HepG2 (cell line): Measurements from ENCODE around the gene TMEM184B. TPM values are rescaled to one million over a fixed set of nuclear protein-coding genes. Genes with fewer than 3 reads are reported as not detected.

ENCODE experiments used
- CBFB ChIP-seq: sonication (generic); formaldehyde crosslinking; IDR thresholded peaks from 2 replicates; pipeline ENCODE4 v1.4.0; 2020; ENCODE audit warnings: missing genetic modification reagents
- ISL2 ChIP-seq: sonication (generic); formaldehyde crosslinking; IDR thresholded peaks from 2 replicates; pipeline ENCODE4 v1.5.0; 2020; ENCODE audit warnings: missing genetic modification reagents
- MAFG ChIP-seq: sonication (generic); formaldehyde crosslinking; IDR thresholded peaks from 2 replicates; pipeline ENCODE4 v1.5.1; 2020; ENCODE audit warnings: mild to moderate bottlenecking, missing genetic modification reagents
- MATR3 ChIP-seq: sonication (generic); formaldehyde crosslinking; IDR thresholded peaks from 2 replicates; pipeline ENCODE4 v1.4.0; 2020; ENCODE audit warnings: missing genetic modification reagents
- MAZ ChIP-seq, 2 experiments: sonication (generic) in 1 of 2; formaldehyde crosslinking in 1 of 2; IDR thresholded peaks; 2 replicates each; pipeline versions ENCODE4 v1.5.0 to v1.6.1; 2012 to 2020; ENCODE audit warnings: low read depth in 2 of 2, mild to moderate bottlenecking in 2 of 2, borderline replicate concordance in 1 of 2, improper control_type of control experiment in 1 of 2, low read length in 1 of 2, missing genetic modification reagents in 1 of 2, moderate library complexity in 1 of 2
- MED1 ChIP-seq: sonication (generic); formaldehyde crosslinking; IDR thresholded peaks from 2 replicates; pipeline ENCODE4 v1.4.0; 2020; ENCODE audit warnings: missing genetic modification reagents
- MEIS1 ChIP-seq: sonication (generic); formaldehyde crosslinking; IDR thresholded peaks from 2 replicates; pipeline ENCODE4 v1.9.0; 2021; ENCODE audit warnings: mild to moderate bottlenecking, missing genetic modification reagents, moderate library complexity, borderline replicate concordance
- MXD4 ChIP-seq: IDR thresholded peaks from 2 replicates; pipeline ENCODE4 v1.6.1; 2016; ENCODE audit warnings: mild to moderate bottlenecking, missing biosample characterization, missing genetic modification reagents
- NR2F6 ChIP-seq, 2 experiments: IDR thresholded peaks; 2 replicates each; pipeline ENCODE4 v1.6.1; 2016; ENCODE audit warnings: antibody characterized with exemption in 1 of 2, mild to moderate bottlenecking in 1 of 2
- ONECUT2 ChIP-seq: sonication (generic); formaldehyde crosslinking; IDR thresholded peaks from 2 replicates; pipeline ENCODE4 v1.4.0; 2020; ENCODE audit warnings: missing genetic modification reagents
- PHF21A ChIP-seq: sonication (generic); formaldehyde crosslinking; IDR thresholded peaks from 2 replicates; pipeline ENCODE4 v1.5.0; 2020; ENCODE audit warnings: mild to moderate bottlenecking, missing genetic modification reagents
- PLRG1 ChIP-seq: fragments of 450-650 bp; conservative IDR thresholded peaks from 2 replicates; pipeline ENCODE4 v1.6.1; 2016
- SRSF4 ChIP-seq: fragments of 200-400 bp; formaldehyde crosslinking; IDR thresholded peaks from one replicate; pipeline ENCODE4 v1.6.1; 2018; ENCODE audit warnings: mild to moderate bottlenecking, low read depth, low read length, moderate library complexity; ENCODE audit not compliant: poor library complexity, severe bottlenecking
- SRSF9 ChIP-seq: fragments of 200-400 bp; formaldehyde crosslinking; IDR thresholded peaks from 2 replicates; pipeline ENCODE4 v1.6.1; 2018; ENCODE audit warnings: borderline replicate concordance, mild to moderate bottlenecking, low read depth, low read length; ENCODE audit not compliant: insufficient read depth, poor library complexity, severe bottlenecking
- ZNF335 ChIP-seq: sonication (generic); formaldehyde crosslinking; IDR thresholded peaks from 2 replicates; pipeline ENCODE4 v1.4.0; 2020; ENCODE audit warnings: missing genetic modification reagents
- ZNF891 ChIP-seq: sonication (generic); formaldehyde crosslinking; IDR thresholded peaks from 2 replicates; pipeline ENCODE4 v1.5.0; 2020; ENCODE audit warnings: mild to moderate bottlenecking, missing genetic modification reagents
- polyA plus RNA-seq, 8 experiments: library from polyadenylated mRNA; depleted of rRNA in 3 of 8; stranded (reverse) in 7 of 8; unstranded in 1 of 8; fragments of >200 nt; fragmentation: Illumina TruSeq in 4 of 8; extraction: Trizol in 4 of 8; gene quantifications; 2 replicates each; pipeline versions ENCODE4 v1.2.1 to v1.2.3, GENCODE V29; 2011 to 2016; ENCODE audit warnings: low read depth in 4 of 8, missing spikeins in 1 of 8, mixed read lengths in 1 of 8; ENCODE audit not compliant: insufficient read depth in 1 of 8
- total RNA-seq, 5 experiments: library from RNA; depleted of rRNA; stranded (reverse); fragments of >200 nt; fragmentation: Illumina TruSeq; extraction: Trizol; gene quantifications; 2 replicates each; pipeline ENCODE4 v1.2.3, GENCODE V29; 2016; ENCODE audit warnings: low read depth in 1 of 5
- TF ChIP-seq, protein P1 (sequence below): sonication (generic); formaldehyde crosslinking; conservative IDR thresholded peaks from 2 replicates; pipeline ENCODE4 v1.8.0; 2022; ENCODE audit warnings: missing genetic modification reagents
- TF ChIP-seq, protein P2 (sequence below): IDR thresholded peaks from 2 replicates; pipeline ENCODE4 v1.6.1; 2012; ENCODE audit warnings: inconsistent platforms
- TF ChIP-seq, protein P3 (sequence below): sonication (generic); formaldehyde crosslinking; IDR thresholded peaks from 2 replicates; pipeline ENCODE4 v1.5.0; 2020; ENCODE audit warnings: mild to moderate bottlenecking, missing genetic modification reagents, borderline replicate concordance
- TF ChIP-seq, protein P4 (sequence below): sonication (generic); formaldehyde crosslinking; IDR thresholded peaks from 2 replicates; pipeline ENCODE4 v1.5.0; 2020; ENCODE audit warnings: missing genetic modification reagents
- TF ChIP-seq, protein P5 (sequence below): sonication (generic); formaldehyde crosslinking; IDR thresholded peaks from 2 replicates; pipeline ENCODE4 v1.4.0; 2020; ENCODE audit warnings: missing genetic modification reagents

TMEM184B gene
- total and polyA plus RNA-seq, 2 of the 13 experiments (the other 11 are each of a cell fraction or from before 2014, with no cell fraction given) = 15.9 to 16.0 TPM

DNA sequence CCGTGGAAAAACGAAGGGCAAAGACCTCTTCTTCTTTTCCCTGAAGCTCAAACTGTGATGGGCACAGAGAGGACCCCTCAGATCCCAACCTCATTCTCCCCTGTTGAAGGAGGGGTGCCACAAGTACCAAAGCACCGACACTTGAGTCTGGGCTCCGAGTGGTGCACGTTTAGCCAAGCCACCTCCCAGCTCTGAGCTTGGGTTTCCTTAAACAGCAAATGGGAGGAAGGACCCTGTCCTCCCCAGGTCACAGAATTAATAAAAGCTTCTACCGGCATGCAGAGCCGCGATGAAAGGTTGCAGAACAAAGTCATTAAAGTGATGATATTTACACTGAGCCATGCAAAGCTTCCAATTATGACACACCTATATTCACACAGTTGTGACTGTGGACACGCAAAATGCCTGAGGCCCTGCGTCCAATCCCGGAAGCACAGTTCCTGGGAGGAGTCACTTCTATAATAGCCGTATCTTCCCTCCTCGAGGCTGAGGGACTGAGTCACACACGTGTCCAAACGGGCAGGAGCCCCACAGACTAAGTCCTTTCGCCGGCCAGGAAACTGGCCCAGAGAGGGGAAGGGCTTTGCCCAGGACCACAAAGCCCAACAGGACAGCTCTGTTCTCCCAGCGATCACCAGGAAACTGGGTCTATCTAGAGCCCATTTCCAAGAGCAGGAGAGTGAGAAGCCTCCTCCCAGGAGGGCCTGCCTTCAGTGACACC is 45.3 kb upstream of the TMEM184B start (continued):
- TF ChIP-seq CBFB (CRISPR knock-in tag) = no peak
- no peak for TF ChIP-seq MXD4
- TF ChIP-seq MED1 (CRISPR knock-in tag) = peak; percentile 53
- TF ChIP-seq PHF21A (CRISPR knock-in tag) = no peak
- no peak for TF ChIP-seq MAZ (IDR thresholded peaks at IDR 0.05; ENCODE audit: borderline replicate concordance, low read depth, low read length)
- TF ChIP-seq MAZ (CRISPR knock-in tag; IDR thresholded peaks at IDR 0.05; ENCODE audit: low read depth) = no peak
- TF ChIP-seq, protein P1, sequence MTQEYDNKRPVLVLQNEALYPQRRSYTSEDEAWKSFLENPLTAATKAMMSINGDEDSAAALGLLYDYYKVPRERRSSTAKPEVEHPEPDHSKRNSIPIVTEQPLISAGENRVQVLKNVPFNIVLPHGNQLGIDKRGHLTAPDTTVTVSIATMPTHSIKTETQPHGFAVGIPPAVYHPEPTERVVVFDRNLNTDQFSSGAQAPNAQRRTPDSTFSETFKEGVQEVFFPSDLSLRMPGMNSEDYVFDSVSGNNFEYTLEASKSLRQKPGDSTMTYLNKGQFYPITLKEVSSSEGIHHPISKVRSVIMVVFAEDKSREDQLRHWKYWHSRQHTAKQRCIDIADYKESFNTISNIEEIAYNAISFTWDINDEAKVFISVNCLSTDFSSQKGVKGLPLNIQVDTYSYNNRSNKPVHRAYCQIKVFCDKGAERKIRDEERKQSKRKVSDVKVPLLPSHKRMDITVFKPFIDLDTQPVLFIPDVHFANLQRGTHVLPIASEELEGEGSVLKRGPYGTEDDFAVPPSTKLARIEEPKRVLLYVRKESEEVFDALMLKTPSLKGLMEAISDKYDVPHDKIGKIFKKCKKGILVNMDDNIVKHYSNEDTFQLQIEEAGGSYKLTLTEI = no peak
- TF ChIP-seq SRSF4 = no peak
- no peak for TF ChIP-seq ISL2 (CRISPR knock-in tag)
- TF ChIP-seq, protein P2, sequence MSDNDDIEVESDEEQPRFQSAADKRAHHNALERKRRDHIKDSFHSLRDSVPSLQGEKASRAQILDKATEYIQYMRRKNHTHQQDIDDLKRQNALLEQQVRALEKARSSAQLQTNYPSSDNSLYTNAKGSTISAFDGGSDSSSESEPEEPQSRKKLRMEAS = peak; percentile 93
- TF ChIP-seq PLRG1 = no peak
- TF ChIP-seq MATR3 (CRISPR knock-in tag) = no peak
- TF ChIP-seq, protein P3, sequence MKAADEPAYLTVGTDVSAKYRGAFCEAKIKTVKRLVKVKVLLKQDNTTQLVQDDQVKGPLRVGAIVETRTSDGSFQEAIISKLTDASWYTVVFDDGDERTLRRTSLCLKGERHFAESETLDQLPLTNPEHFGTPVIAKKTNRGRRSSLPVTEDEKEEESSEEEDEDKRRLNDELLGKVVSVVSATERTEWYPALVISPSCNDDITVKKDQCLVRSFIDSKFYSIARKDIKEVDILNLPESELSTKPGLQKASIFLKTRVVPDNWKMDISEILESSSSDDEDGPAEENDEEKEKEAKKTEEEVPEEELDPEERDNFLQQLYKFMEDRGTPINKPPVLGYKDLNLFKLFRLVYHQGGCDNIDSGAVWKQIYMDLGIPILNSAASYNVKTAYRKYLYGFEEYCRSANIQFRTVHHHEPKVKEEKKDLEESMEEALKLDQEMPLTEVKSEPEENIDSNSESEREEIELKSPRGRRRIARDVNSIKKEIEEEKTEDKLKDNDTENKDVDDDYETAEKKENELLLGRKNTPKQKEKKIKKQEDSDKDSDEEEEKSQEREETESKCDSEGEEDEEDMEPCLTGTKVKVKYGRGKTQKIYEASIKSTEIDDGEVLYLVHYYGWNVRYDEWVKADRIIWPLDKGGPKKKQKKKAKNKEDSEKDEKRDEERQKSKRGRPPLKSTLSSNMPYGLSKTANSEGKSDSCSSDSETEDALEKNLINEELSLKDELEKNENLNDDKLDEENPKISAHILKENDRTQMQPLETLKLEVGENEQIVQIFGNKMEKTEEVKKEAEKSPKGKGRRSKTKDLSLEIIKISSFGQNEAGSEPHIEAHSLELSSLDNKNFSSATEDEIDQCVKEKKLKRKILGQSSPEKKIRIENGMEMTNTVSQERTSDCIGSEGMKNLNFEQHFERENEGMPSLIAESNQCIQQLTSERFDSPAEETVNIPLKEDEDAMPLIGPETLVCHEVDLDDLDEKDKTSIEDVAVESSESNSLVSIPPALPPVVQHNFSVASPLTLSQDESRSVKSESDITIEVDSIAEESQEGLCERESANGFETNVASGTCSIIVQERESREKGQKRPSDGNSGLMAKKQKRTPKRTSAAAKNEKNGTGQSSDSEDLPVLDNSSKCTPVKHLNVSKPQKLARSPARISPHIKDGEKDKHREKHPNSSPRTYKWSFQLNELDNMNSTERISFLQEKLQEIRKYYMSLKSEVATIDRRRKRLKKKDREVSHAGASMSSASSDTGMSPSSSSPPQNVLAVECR (CRISPR knock-in tag) = peak; percentile 73
- no peak for TF ChIP-seq MAFG (CRISPR knock-in tag)
- TF ChIP-seq, protein P4, sequence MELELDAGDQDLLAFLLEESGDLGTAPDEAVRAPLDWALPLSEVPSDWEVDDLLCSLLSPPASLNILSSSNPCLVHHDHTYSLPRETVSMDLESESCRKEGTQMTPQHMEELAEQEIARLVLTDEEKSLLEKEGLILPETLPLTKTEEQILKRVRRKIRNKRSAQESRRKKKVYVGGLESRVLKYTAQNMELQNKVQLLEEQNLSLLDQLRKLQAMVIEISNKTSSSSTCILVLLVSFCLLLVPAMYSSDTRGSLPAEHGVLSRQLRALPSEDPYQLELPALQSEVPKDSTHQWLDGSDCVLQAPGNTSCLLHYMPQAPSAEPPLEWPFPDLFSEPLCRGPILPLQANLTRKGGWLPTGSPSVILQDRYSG (CRISPR knock-in tag) = no peak
- 0 out of 2 replicates have a peak, but pooled peaks have one; percentile 44 for TF ChIP-seq ZNF891 (CRISPR knock-in tag)
- no peak for TF ChIP-seq NR2F6 (IDR thresholded peaks at IDR 0.05)
- TF ChIP-seq NR2F6 (CRISPR knock-in tag; IDR thresholded peaks at IDR 0.05) = peak; percentile 25; the same call in 1 of the 2 replicates
- TF ChIP-seq, protein P5, sequence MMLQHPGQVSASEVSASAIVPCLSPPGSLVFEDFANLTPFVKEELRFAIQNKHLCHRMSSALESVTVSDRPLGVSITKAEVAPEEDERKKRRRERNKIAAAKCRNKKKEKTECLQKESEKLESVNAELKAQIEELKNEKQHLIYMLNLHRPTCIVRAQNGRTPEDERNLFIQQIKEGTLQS (CRISPR knock-in tag) = no peak
- TF ChIP-seq ZNF335 (CRISPR knock-in tag) = no peak; the same call in 1 of the 2 replicates
- no peak for TF ChIP-seq ONECUT2 (CRISPR knock-in tag)
- TF ChIP-seq MEIS1 (CRISPR knock-in tag) = no peak
- no peak for TF ChIP-seq SRSF9
